Mesenchymal stem cell (in vitro differentiated cells and primary cell): ENCODE measurements around the gene ZMYM2.

Source experiments
- DNase-seq: peaks from one replicate; pipeline ENCODE4 v3.0.0-alpha.2; 2013
- H2AFZ ChIP-seq: one replicate; pipeline ENCODE4 v1.6.1; 2013; ENCODE audit warnings: low read depth, mild to moderate bottlenecking, control low read depth, inconsistent platforms, low read length, moderate library complexity
- H2AK5ac ChIP-seq: 2 replicates; pipeline ENCODE4 v1.6.1; 2013; ENCODE audit warnings: low read length, moderate library complexity, mild to moderate bottlenecking, inconsistent platforms; ENCODE audit not compliant: severe bottlenecking
- H2BK120ac ChIP-seq: one replicate; pipeline ENCODE4 v1.6.1; 2013; ENCODE audit warnings: low read depth, mild to moderate bottlenecking, inconsistent platforms, low read length, moderate library complexity
- H2BK12ac ChIP-seq, 2 experiments: one replicate each; pipeline ENCODE4 v1.6.1; 2013; ENCODE audit warnings: inconsistent platforms in 2 of 2, low read length in 2 of 2, mild to moderate bottlenecking in 2 of 2, moderate library complexity in 2 of 2, control low read depth in 1 of 2
- H2BK15ac ChIP-seq: one replicate; pipeline ENCODE4 v1.6.1; 2013; ENCODE audit warnings: mild to moderate bottlenecking, low read depth, inconsistent platforms; ENCODE audit not compliant: poor library complexity, severe bottlenecking
- H2BK5ac ChIP-seq: 2 replicates; pipeline ENCODE4 v1.6.1; 2013; ENCODE audit warnings: low read depth, mild to moderate bottlenecking, low read length, control low read depth, inconsistent platforms; ENCODE audit not compliant: poor library complexity, severe bottlenecking
- H3K14ac ChIP-seq, 2 experiments: one replicate each; pipeline ENCODE4 v1.6.1; 2013; ENCODE audit warnings: inconsistent platforms in 2 of 2, low read length in 2 of 2, control low read depth in 1 of 2, mild to moderate bottlenecking in 1 of 2, moderate library complexity in 1 of 2
- H3K18ac ChIP-seq, 2 experiments: one replicate each; pipeline ENCODE4 v1.6.1; 2013; ENCODE audit warnings: inconsistent platforms in 2 of 2, low read length in 2 of 2, control low read depth in 1 of 2, low read depth in 1 of 2, mild to moderate bottlenecking in 1 of 2
- H3K23ac ChIP-seq, 2 experiments: one replicate each; pipeline ENCODE4 v1.6.1; 2013; ENCODE audit warnings: inconsistent platforms in 2 of 2, low read length in 2 of 2, mild to moderate bottlenecking in 2 of 2, moderate library complexity in 2 of 2, control low read depth in 1 of 2
- H3K27ac ChIP-seq: 2 replicates; pipeline ENCODE4 v1.5.1; 2013; ENCODE audit warnings: mild to moderate bottlenecking, moderate library complexity, low read length, control low read depth, inconsistent platforms; ENCODE audit not compliant: poor library complexity, severe bottlenecking
- H3K27me3 ChIP-seq, 2 experiments: 2 replicates each; pipeline versions ENCODE4 v1.6.1 to v1.7.0; 2013; ENCODE audit warnings: low read length in 2 of 2, mild to moderate bottlenecking in 2 of 2, moderate library complexity in 2 of 2, control low read depth in 1 of 2, inconsistent platforms in 1 of 2; ENCODE audit not compliant: control insufficient read depth in 1 of 2, insufficient read depth in 1 of 2
- H3K36me3 ChIP-seq, 2 experiments: 2 replicates each; pipeline versions ENCODE4 v1.6.1 to v1.7.0; 2013; ENCODE audit warnings: low read length in 2 of 2, control low read depth in 1 of 2, inconsistent platforms in 1 of 2, low read depth in 1 of 2, mild to moderate bottlenecking in 1 of 2; ENCODE audit not compliant: insufficient read depth in 2 of 2, control insufficient read depth in 1 of 2
- H3K4ac ChIP-seq, 2 experiments: one replicate each; pipeline ENCODE4 v1.6.1; 2013; ENCODE audit warnings: inconsistent platforms in 2 of 2, low read length in 2 of 2, mild to moderate bottlenecking in 2 of 2, moderate library complexity in 2 of 2, control low read depth in 1 of 2, low read depth in 1 of 2
- H3K4me1 ChIP-seq: 2 replicates; pipeline ENCODE4 v1.6.1; 2013; ENCODE audit warnings: low read depth, low read length, control low read depth; ENCODE audit not compliant: control insufficient read depth, insufficient read depth
- H3K4me2 ChIP-seq: 2 replicates; pipeline ENCODE4 v1.6.1; 2013; ENCODE audit warnings: low read length, mild to moderate bottlenecking, inconsistent platforms; ENCODE audit not compliant: poor library complexity, severe bottlenecking
- H3K4me3 ChIP-seq, 2 experiments: 2 replicates each; pipeline versions ENCODE4 v1.5.1 to v1.7.0; 2013; ENCODE audit warnings: low read length in 2 of 2, mild to moderate bottlenecking in 2 of 2, control low read depth in 1 of 2, low read depth in 1 of 2; ENCODE audit not compliant: insufficient read depth in 1 of 2
- H3K79me1 ChIP-seq: replicated peaks from 2 replicates; pipeline ENCODE4 v1.6.1; 2013; ENCODE audit warnings: mild to moderate bottlenecking, control low read depth, low read length, inconsistent platforms; ENCODE audit not compliant: poor library complexity, severe bottlenecking
- H3K9ac ChIP-seq: 2 replicates; pipeline ENCODE4 v1.7.0; 2013; ENCODE audit warnings: mild to moderate bottlenecking, low read length, moderate library complexity
- H3K9me3 ChIP-seq: 2 replicates; pipeline ENCODE4 v1.7.0; 2013; ENCODE audit warnings: mild to moderate bottlenecking, low read length; ENCODE audit not compliant: control insufficient read depth
- H4K8ac ChIP-seq: one replicate; pipeline ENCODE4 v1.6.1; 2013; ENCODE audit warnings: inconsistent platforms, mild to moderate bottlenecking, low read length, moderate library complexity
- H4K91ac ChIP-seq: one replicate; pipeline ENCODE4 v1.6.1; 2013; ENCODE audit warnings: mild to moderate bottlenecking, low read length, inconsistent platforms
- WGBS: methylation state at CpG from one replicate; pipeline ENCODE4 v1.1.7; 2013; ENCODE audit warnings: mixed read lengths; 5-methylcytosine and 5-hydroxymethylcytosine counted together

The ZMYM2 gene

GRCh38 chr13:20077086-20077485 is 118.6 kb downstream of the ZMYM2 start:
- no CpG with 5 or more reads among the region's 2 CpGs for WGBS
- H2BK5ac ChIP-seq: no peak overlapping the region
- no peaks in the 10 kb centered on the region for H3K9me3 ChIP-seq

DNA sequence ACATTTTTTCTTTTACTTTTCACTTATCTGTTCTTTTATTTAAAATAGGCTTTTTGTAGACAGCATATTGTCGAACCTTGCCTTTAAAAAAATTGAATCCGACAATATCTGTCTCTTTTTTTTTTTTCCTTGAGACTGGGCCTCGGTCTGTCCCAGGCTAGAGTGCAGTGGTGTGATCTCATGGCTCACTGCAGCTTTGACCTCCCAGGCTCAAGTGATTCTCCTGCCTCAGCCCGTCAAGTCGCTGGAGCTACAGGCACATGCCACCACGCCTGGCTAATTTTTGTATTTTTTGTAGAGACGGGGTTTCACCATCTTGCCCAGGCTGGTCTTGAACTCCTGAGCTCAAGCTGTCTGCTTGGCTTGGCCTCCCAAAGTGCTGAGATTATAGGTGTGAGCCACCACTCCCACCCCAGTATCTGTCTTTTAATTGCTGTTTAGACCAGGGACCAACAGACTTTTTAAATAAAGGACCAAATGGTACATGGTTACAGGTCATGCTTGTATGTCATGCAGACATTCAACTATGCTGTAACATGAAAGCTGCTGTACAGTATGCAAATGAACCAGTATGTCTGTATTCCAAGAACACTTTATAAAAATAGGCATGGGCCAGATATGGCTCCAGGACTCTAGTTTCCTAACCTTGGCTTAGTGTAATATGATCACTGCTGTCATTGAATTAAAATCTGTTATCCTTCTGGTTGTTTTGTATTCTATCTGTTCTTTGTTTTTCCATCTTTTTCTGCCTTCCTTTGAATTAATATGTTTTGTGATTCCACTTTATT is 122.0 kb downstream of the ZMYM2 start:
- WGBS: 98% methylated on average over 7 of the region's 7 CpGs
- Histone ChIP-seq H3K9me3 (no peaks in the 10 kb centered on the region), H3K4me2 (no peak overlapping the region), H4K91ac (no peak overlapping the region), H2BK5ac (no peak overlapping the region), H2BK12ac (no peak overlapping the region), H3K4me1 (no peaks in the 10 kb centered on the region), H3K27ac (no peak overlapping the region), H3K18ac (no peak overlapping the region), H3K9ac (no peak overlapping the region), H3K4ac (no peak overlapping the region), H3K79me1 (peaks cover 17% of the 10 kb centered on the region), H2AFZ (no peak overlapping the region), H3K36me3 (peaks cover 12 to 78% of the 10 kb centered on the region in 2 experiments), H3K23ac (no peak overlapping the region), H3K27me3 (no peaks in the 10 kb centered on the region), H2BK15ac (no peak overlapping the region), H4K8ac (no peak overlapping the region), H2AK5ac (no peak overlapping the region), H3K14ac (no peak overlapping the region), H3K4me3 (no peak overlapping the region), H2BK120ac (no peak overlapping the region)
- no peak for DNase-seq

More at GRCh38 chr13:20077086-20077485, 118.6 kb downstream of the ZMYM2 start:
- H2BK15ac ChIP-seq: no peak overlapping the region
- H3K27ac ChIP-seq: no peak overlapping the region
- H3K4ac ChIP-seq: no peak overlapping the region
- H2AK5ac ChIP-seq: no peak overlapping the region
- peak; percentile 29 for DNase-seq
- no peak overlapping the region for H2BK12ac ChIP-seq
- no peak overlapping the region for H3K4me3 ChIP-seq
- H3K79me1 ChIP-seq: peaks cover 14% of the 10 kb centered on the region
- H2AFZ ChIP-seq: no peak overlapping the region
- H3K23ac ChIP-seq: no peak overlapping the region
- no peak overlapping the region for H3K14ac ChIP-seq
- H2BK120ac ChIP-seq: no peak overlapping the region
- H3K18ac ChIP-seq: no peak overlapping the region
- H3K4me2 ChIP-seq: no peak overlapping the region
- no peaks in the 10 kb centered on the region for H3K4me1 ChIP-seq
- H3K9ac ChIP-seq: no peak overlapping the region
- H3K27me3 ChIP-seq: no peaks in the 10 kb centered on the region
- H4K8ac ChIP-seq: no peak overlapping the region
- peaks cover 12 to 74% of the 10 kb centered on the region in 2 experiments for H3K36me3 ChIP-seq
- H4K91ac ChIP-seq: no peak overlapping the region

- Histone ChIP-seq H3K4me3 (no peak overlapping the region), H4K91ac (no peak overlapping the region), H3K79me1 (no peaks in the 10 kb centered on the region), H3K9ac (no peak overlapping the region), H3K4ac (no peak overlapping the region), H2BK12ac (no peak overlapping the region), H3K4me1 (no peaks in the 10 kb centered on the region), H2BK15ac (no peak overlapping the region), H3K14ac (no peak overlapping the region), H2AK5ac (no peak overlapping the region), H3K27me3 (no peaks in the 10 kb centered on the region), H3K4me2 (no peak overlapping the region), H2BK5ac (no peak overlapping the region), H4K8ac (no peak overlapping the region), H3K36me3 (peaks cover 0 to 37% of the 10 kb centered on the region in 2 experiments), H2BK120ac (no peak overlapping the region), H3K27ac (no peak overlapping the region), H3K9me3 (no peaks in the 10 kb centered on the region), H3K23ac (no peak overlapping the region), H3K18ac (no peak overlapping the region), H2AFZ (no peak overlapping the region)
- no peak for DNase-seq
- WGBS: no CpG with 5 or more reads among the region's 1 CpG
Measured at GRCh38 chr13:20090349-20090748, 131.8 kb downstream of the ZMYM2 start.

DNA sequence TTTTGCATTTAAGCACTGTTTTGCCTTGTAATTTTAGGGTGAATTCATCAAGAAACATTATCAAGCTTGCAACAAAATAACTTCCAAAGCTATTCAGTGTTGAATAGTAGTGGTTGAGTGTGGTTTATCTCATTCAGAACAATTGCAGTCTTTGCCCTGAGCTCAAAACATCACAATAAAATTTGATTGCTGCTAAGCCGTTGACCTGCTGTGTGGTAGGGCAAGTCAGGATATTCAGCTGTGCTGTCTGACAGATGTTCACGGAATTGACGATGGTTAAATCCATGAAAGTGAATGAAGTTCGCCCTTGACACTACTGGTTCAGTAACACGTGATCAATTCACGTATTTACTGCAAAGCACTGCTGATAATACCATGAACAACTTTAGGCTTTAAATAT is 135.4 kb downstream of the ZMYM2 start:
- Histone ChIP-seq H3K9me3 (no peaks in the 10 kb centered on the region), H3K23ac (no peak overlapping the region), H2AK5ac (no peak overlapping the region), H2BK15ac (no peak overlapping the region), H4K91ac (no peak overlapping the region), H2AFZ (no peak overlapping the region), H2BK12ac (no peak overlapping the region), H3K4me1 (peaks cover under 1% of the 10 kb centered on the region), H2BK120ac (no peak overlapping the region), H4K8ac (no peak overlapping the region), H3K9ac (no peak overlapping the region), H3K4me2 (no peak overlapping the region), H2BK5ac (no peak overlapping the region), H3K79me1 (no peaks in the 10 kb centered on the region), H3K14ac (no peak overlapping the region), H3K27me3 (peaks cover 0 to 10% of the 10 kb centered on the region in 2 experiments), H3K36me3 (peaks cover 0 to 4% of the 10 kb centered on the region in 2 experiments), H3K18ac (no peak overlapping the region), H3K27ac (no peak overlapping the region), H3K4ac (no peak overlapping the region), H3K4me3 (no peak overlapping the region)
- no peak for DNase-seq
- 86% methylated on average over 6 of the region's 6 CpGs for WGBS
